Astrocyte (in vitro differentiated cells and primary cell): ENCODE measurements around the gene OXGR1. TPM values are rescaled to one million over a fixed set of nuclear protein-coding genes. Genes with fewer than 3 reads are reported as not detected.

Experiments used
- DNase-seq: peaks from one replicate; pipeline ENCODE4 v3.0.0-alpha.2; 2010; ENCODE audit warnings: low read depth
- FAIRE-seq: peaks from 2 replicates; lab custom pipeline; 2011; peaks lifted over from hg19 to GRCh38; lab: Jason Lieb, UNC
- H2AFZ ChIP-seq: 2 replicates; pipeline ENCODE4 v1.6.0; 2012; ENCODE audit warnings: low read depth, low read length, inconsistent platforms
- H3K27ac ChIP-seq: 2 replicates; pipeline ENCODE4 v1.5.1; 2011; ENCODE audit warnings: low read depth, low read length, inconsistent platforms
- H3K27me3 ChIP-seq: 2 replicates; pipeline ENCODE4 v1.6.0; 2011; ENCODE audit warnings: low read length, inconsistent platforms; ENCODE audit not compliant: insufficient read depth
- H3K36me3 ChIP-seq: 2 replicates; pipeline ENCODE4 v1.5.1; 2011; ENCODE audit warnings: low read length, inconsistent platforms; ENCODE audit not compliant: insufficient read depth
- H3K4me1 ChIP-seq: 2 replicates; pipeline ENCODE4 v1.5.1; 2011; ENCODE audit warnings: low read length, inconsistent platforms; ENCODE audit not compliant: insufficient read depth
- H3K4me2 ChIP-seq: 2 replicates; pipeline ENCODE4 v1.6.0; 2012; ENCODE audit warnings: low read length, inconsistent platforms
- H3K4me3 ChIP-seq: 2 replicates; pipeline ENCODE4 v1.5.1; 2011; ENCODE audit warnings: low read depth, mild to moderate bottlenecking, low read length, inconsistent platforms; ENCODE audit not compliant: insufficient read depth
- H3K79me2 ChIP-seq: 2 replicates; pipeline ENCODE4 v1.6.0; 2012; ENCODE audit warnings: mild to moderate bottlenecking, low read length, inconsistent platforms; ENCODE audit not compliant: insufficient read depth
- H3K9ac ChIP-seq: 2 replicates; pipeline ENCODE4 v1.6.0; 2012; ENCODE audit warnings: mild to moderate bottlenecking, low read length, inconsistent platforms
- H3K9me3 ChIP-seq: 2 replicates; pipeline ENCODE4 v1.5.1; 2012; ENCODE audit warnings: low read depth, mild to moderate bottlenecking, low read length, inconsistent platforms; ENCODE audit not compliant: insufficient read depth
- H4K20me1 ChIP-seq: 2 replicates; pipeline ENCODE4 v1.6.0; 2012; ENCODE audit warnings: low read length, inconsistent platforms; ENCODE audit not compliant: insufficient read depth
- H3K27ac Mint-ChIP-seq: one replicate; pipeline ENCODE4 v1.8.0; 2021; ENCODE audit warnings: mild to moderate bottlenecking, mixed read lengths; ENCODE audit not compliant: unreplicated experiment
- H3K27me3 Mint-ChIP-seq: one replicate; pipeline ENCODE4 v1.8.0; 2021; ENCODE audit warnings: low read depth, mixed read lengths; ENCODE audit not compliant: unreplicated experiment
- H3K36me3 Mint-ChIP-seq: one replicate; pipeline ENCODE4 v1.8.0; 2021; ENCODE audit warnings: low read depth, mixed read lengths; ENCODE audit not compliant: unreplicated experiment
- H3K4me1 Mint-ChIP-seq: one replicate; pipeline ENCODE4 v1.8.0; 2021; ENCODE audit warnings: low read depth, mixed read lengths; ENCODE audit not compliant: unreplicated experiment
- H3K4me3 Mint-ChIP-seq: one replicate; pipeline ENCODE4 v1.8.0; 2021; ENCODE audit warnings: mild to moderate bottlenecking, moderate library complexity, mixed read lengths; ENCODE audit not compliant: unreplicated experiment
- H3K9me3 Mint-ChIP-seq: one replicate; pipeline ENCODE4 v1.8.0; 2021; ENCODE audit warnings: mild to moderate bottlenecking, mixed read lengths; ENCODE audit not compliant: unreplicated experiment
- EZH2 ChIP-seq: IDR thresholded peaks from 2 replicates; pipeline ENCODE4 v1.6.1; 2012; ENCODE audit warnings: mild to moderate bottlenecking, low read length, inconsistent platforms; ENCODE audit not compliant: insufficient read depth
- total RNA-seq: library from RNA; stranded (reverse); gene quantifications from 2 replicates; pipeline ENCODE4 v1.2.1, GENCODE V29; 2021
- TF ChIP-seq, protein P1 (sequence below): IDR thresholded peaks from 2 replicates; pipeline ENCODE4 v1.5.1; 2011; ENCODE audit warnings: low read depth, mild to moderate bottlenecking, inconsistent platforms, low read length, moderate library complexity; ENCODE audit not compliant: insufficient read depth

OXGR1 gene
- total RNA-seq, 1 donor from 2014 or later, result 0.39 TPM

DNA sequence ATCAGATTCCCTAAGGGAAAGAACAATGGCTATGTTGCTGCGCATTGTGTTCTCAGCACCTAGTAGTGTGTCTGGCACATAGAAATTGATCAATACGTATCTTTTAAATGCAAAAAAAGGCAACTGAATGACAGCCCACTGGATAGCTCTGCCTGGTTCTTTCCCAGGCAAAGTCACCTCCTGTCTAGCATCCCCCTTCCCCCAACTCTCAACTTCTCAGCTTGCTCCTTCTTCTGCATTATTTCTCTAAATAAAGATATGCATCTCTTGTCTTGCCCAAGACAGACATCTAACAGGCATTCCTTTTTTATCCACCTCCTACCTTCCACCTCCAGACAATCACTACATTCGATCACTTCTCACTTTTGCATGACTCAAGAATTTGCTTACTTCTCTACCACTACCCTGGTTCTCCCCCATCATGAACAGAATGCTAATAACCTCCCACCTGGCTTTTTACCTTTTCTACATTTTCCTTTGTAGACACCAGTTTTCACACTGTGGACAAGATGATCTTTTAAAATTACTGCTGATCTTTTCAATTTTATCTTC lies 26.5 kb upstream of the OXGR1 start:
- Histone ChIP-seq H3K4me3 (no peak overlapping the region), H3K27me3 (peaks cover 3% of the 10 kb centered on the region)
- no peaks in the 10 kb centered on the region for H3K9me3 Mint-ChIP-seq

DNA sequence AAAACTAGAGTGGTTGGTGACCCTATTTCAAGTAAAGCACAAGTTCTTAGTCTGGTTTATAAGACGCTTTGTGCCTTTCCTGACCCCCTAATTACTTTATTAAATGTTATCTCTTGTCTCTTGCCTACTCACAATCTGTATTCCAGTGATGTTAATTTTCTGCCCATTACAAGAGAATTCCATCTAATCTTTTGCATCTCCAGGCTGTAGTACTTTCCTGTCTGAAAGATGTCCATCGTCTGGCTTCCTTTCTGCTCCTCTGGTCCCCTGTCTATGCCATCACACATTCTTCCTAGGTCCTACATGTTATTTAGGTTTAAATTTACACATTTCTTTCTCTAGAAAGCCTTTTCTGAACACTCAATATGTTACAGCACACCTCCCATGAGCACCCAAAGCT lies 25.9 kb upstream of the OXGR1 start:
- H3K4me1 Mint-ChIP-seq, result peaks cover 30% of the 10 kb centered on the region
- H2AFZ ChIP-seq, result no peak overlapping the region
- no peak overlapping the region for H3K27ac ChIP-seq
- H3K36me3 Mint-ChIP-seq, result no peaks in the 10 kb centered on the region
- TF ChIP-seq EZH2, result no peak
- TF ChIP-seq, protein P1, sequence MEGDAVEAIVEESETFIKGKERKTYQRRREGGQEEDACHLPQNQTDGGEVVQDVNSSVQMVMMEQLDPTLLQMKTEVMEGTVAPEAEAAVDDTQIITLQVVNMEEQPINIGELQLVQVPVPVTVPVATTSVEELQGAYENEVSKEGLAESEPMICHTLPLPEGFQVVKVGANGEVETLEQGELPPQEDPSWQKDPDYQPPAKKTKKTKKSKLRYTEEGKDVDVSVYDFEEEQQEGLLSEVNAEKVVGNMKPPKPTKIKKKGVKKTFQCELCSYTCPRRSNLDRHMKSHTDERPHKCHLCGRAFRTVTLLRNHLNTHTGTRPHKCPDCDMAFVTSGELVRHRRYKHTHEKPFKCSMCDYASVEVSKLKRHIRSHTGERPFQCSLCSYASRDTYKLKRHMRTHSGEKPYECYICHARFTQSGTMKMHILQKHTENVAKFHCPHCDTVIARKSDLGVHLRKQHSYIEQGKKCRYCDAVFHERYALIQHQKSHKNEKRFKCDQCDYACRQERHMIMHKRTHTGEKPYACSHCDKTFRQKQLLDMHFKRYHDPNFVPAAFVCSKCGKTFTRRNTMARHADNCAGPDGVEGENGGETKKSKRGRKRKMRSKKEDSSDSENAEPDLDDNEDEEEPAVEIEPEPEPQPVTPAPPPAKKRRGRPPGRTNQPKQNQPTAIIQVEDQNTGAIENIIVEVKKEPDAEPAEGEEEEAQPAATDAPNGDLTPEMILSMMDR, result no peak
- no peak overlapping the region for H3K4me3 Mint-ChIP-seq
- no peak overlapping the region for H3K27ac Mint-ChIP-seq
- peaks cover 3% of the 10 kb centered on the region for H3K27me3 ChIP-seq
- H3K79me2 ChIP-seq, result no peaks in the 10 kb centered on the region
- H3K27me3 Mint-ChIP-seq, result no peaks in the 10 kb centered on the region
- H3K9me3 ChIP-seq, result no peaks in the 10 kb centered on the region
- H3K4me2 ChIP-seq, result no peak overlapping the region
- no peak for FAIRE-seq
- DNase-seq, result no peak
- H3K9me3 Mint-ChIP-seq, result no peaks in the 10 kb centered on the region
- no peaks in the 10 kb centered on the region for H3K36me3 ChIP-seq
- H4K20me1 ChIP-seq, result no peaks in the 10 kb centered on the region
- H3K4me3 ChIP-seq, result no peak overlapping the region
- no peak overlapping the region for H3K9ac ChIP-seq
- H3K4me1 ChIP-seq, result no peaks in the 10 kb centered on the region

More for the DNA sequence above, 26.5 kb upstream of the OXGR1 start:
- Histone ChIP-seq H3K4me1 (no peaks in the 10 kb centered on the region), H3K9ac (no peak overlapping the region), H2AFZ (no peak overlapping the region), H3K79me2 (no peaks in the 10 kb centered on the region), H3K4me2 (no peak overlapping the region), H3K9me3 (no peaks in the 10 kb centered on the region), H3K36me3 (no peaks in the 10 kb centered on the region), H4K20me1 (no peaks in the 10 kb centered on the region), H3K27ac (no peak overlapping the region)
- no peaks in the 10 kb centered on the region for H3K36me3 Mint-ChIP-seq
- no peak overlapping the region for H3K4me3 Mint-ChIP-seq
- DNase-seq (no peak), FAIRE-seq (no peak)
- H3K27ac Mint-ChIP-seq, result peak overlapping the region; percentile 0
- TF ChIP-seq, protein P1, result no peak
- no peak for TF ChIP-seq EZH2
- H3K27me3 Mint-ChIP-seq, result no peaks in the 10 kb centered on the region
- peaks cover 26% of the 10 kb centered on the region for H3K4me1 Mint-ChIP-seq

DNA sequence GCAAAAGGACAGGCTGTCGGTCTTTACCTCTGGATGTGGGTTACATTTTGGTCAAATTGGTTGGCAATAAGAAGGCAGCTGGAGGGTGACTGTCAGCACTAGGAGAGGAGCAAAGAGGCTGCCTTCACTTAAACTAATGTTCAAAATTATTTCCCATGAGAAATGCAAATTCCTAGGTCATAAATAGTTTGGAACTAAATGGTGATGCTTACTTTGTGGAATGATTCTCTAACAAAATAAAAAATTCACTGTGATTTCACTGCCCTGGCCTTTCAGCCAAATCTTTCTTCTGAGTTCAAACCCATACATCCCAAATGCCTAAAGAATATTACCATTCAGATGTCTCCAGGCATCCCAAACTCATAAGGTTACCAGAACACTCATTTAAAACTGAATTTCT lies 25.0 kb upstream of the OXGR1 start:
- no peak overlapping the region for H3K9ac ChIP-seq
- TF ChIP-seq, protein P1, result no peak
- TF ChIP-seq EZH2, result no peak
- Mint-ChIP-seq H3K4me1 (peaks cover 33% of the 10 kb centered on the region), H3K36me3 (no peaks in the 10 kb centered on the region), H3K4me3 (no peak overlapping the region), H3K27ac (peak overlapping the region; percentile 95), H3K27me3 (no peaks in the 10 kb centered on the region), H3K9me3 (no peaks in the 10 kb centered on the region)
- no peaks in the 10 kb centered on the region for H3K36me3 ChIP-seq
- H3K9me3 ChIP-seq, result no peaks in the 10 kb centered on the region
- H4K20me1 ChIP-seq, result no peaks in the 10 kb centered on the region
- H3K4me3 ChIP-seq, result no peak overlapping the region
- H3K79me2 ChIP-seq, result no peaks in the 10 kb centered on the region
- FAIRE-seq (peak; percentile 13), DNase-seq (no peak)
- no peak overlapping the region for H3K4me2 ChIP-seq
- H3K27me3 ChIP-seq, result peaks cover 3% of the 10 kb centered on the region
- H3K27ac ChIP-seq, result no peak overlapping the region
- H3K4me1 ChIP-seq, result no peaks in the 10 kb centered on the region
- no peak overlapping the region for H2AFZ ChIP-seq
